ENCODE measurements around the gene TBC1D5. TPM values are rescaled to one million over a fixed set of nuclear protein-coding genes. Genes with fewer than 3 reads are reported as not detected.
"Not testable (repeated sequence)": the region's sequence is repeated elsewhere in the genome, so short reads cannot be mapped to it uniquely, and the experiment has no call there.

TBC1D5 gene
- total RNA-seq, 1 donor from 2014 or later = 52.4 TPM

DNA sequence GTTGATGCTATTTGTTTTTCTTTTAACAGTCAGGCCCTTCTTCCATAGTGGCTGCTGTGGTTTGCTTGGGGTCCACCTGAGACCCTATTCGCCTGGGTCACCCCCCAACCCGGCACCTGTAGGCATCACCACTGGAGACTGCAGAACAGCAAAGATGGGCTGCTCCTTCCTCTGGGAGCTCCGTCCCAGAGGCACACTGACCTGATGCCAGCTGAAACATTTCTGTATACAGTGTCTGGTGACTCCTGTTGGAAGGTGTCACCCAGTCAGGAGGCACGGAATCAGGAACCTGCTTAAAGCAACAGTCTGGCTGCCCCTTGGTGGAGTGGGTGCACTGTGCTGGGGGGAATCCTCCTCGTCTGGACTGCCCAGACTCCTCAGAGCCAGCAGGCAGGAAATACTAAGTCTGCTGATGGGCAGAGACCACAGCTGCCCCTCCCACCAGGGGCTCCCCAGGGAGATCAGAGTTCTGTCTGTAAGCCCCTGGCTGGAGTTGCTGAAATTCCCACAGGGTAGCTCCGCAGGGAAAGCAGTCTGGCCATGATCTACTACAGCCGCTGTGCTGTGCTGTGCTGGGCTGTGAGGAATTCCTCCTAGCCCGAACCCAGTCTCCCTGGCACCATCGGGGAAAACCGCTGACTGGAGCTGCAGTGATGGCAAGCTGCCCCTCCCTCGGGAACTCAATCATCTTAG lies 248.2 kb downstream of the TBC1D5 start:
- DNase-seq (ENCODE audit: extremely low read depth, low read depth, low spot score) = no peak

DNA sequence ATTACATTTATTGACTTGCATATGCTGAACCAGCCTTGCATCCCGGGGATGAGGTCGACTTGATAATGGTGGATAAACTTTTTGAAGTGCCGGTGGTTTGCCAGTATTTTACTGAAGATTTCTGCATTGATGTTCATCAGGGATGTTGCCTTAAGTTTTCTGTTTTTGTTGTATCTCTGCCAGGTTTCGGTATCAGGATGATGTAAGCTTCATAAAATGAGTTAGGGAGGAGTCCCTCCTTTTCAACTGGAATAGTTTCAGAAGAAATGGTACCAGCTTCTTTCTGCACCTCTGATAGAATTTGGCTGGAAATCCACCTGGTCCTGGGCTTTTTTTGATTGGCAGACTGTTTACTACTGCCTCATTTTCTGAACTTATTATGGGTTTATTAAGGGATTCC lies 250.8 kb downstream of the TBC1D5 start:
- no peak for DNase-seq (ENCODE audit: extremely low read depth, low read depth, low spot score)

DNA sequence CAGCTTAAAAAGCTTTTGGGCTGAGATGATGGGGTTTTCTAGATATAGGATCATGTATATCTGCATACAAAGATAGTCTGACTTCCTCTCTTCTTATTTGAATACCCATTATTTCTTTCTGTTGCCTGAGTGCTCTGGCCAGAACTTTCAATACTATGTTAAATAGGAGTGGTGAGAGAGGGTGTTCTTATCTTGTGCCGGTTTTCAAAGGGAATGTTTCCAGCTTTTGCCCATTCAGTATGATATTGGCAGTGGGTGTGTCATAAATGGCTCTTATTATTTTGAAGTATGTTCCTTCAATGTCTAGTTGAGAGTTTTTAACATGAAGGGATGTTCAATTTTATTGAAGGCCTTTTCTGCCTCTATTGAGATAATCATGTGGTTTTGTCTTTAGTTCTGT lies 251.2 kb downstream of the TBC1D5 start:
- not testable (repeated sequence) for DNase-seq (ENCODE audit: extremely low read depth, low read depth, low spot score)

GRCh38 chr3:17489139-17489538 lies 253.3 kb downstream of the TBC1D5 start:
- no peak for DNase-seq (ENCODE audit: extremely low read depth, low read depth, low spot score)

GRCh38 chr3:17481116-17481515 lies 261.3 kb downstream of the TBC1D5 start:
- DNase-seq (ENCODE audit: extremely low read depth, low read depth, low spot score) = no peak

DNA sequence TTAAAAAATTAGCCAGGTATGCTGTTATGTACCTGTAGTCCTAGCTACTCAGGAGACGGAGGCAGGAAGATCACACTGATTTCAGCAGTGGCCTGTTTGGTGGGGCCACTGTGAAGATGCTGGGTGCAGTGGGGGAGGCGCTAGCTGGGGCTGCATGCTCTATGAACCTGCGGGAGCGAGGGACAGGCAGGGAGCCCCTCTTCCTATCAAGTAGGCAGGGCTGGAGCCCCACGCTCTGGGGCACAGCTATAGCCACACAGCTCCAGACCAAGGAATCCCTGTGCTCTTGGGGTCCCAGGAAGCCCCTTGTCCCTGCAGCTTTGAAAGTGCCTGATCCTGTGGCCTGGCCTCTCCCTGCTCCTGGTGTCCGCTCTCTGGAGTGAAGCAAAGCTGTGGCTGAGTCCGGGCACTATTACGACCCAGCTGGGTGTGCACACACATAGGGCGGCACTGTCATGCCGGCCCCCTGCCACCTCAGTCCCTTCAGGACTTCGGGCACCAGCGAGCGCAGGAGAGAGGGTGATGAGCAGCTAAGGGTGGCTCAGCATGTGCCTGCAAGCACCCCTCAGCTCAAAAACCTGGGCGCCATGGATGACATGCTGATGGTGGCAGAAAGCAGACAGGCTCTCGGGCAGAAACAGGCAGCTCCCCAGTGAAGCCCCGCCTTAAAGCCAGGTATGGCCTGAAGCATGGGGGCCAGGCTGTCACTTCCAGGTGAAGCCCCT lies 262.6 kb downstream of the TBC1D5 start:
- DNase-seq (ENCODE audit: extremely low read depth, low read depth, low spot score) = no peak

GRCh38 chr3:17478673-17479072 lies 263.8 kb downstream of the TBC1D5 start:
- DNase-seq (ENCODE audit: extremely low read depth, low read depth, low spot score) = no peak

DNA sequence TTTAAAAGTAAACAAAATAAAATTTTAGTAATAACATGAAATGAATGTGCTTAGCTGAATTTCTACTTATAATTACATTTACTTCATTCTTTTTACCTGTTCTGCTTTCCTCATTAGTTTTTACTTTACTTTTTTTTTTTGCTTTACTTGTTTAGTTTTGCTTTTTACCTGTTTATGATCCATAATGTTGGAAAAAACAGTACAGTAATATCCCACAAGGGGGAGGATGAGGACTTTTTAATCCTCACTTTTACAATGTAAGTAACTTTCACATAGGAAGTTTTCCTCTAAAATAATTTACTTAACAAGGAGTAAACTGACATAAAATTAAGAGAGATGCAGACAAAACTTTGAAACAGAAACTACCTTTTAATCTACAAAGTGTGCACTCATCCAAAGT lies 268.7 kb downstream of the TBC1D5 start:
- no peak for DNase-seq (ENCODE audit: extremely low read depth, low read depth, low spot score)

DNA sequence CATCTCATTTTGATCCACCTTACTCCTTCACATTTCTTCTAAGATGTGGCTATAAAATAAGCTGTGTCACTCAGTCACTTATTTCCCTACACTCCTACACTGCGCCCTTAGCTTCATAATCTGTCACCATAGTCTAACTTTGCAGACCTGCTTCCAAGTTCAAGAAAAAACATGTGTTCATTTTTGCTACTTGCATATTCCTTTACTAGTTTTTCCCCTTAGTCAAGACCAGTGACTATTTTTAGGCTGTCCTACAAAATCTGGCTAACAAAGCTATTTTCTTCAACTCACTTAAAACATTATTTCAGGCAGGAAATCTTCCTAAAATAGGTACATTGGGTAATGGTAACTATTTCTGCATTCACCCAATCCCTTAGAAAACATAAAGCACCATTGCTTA lies 272.5 kb downstream of the TBC1D5 start:
- no peak for DNase-seq (ENCODE audit: extremely low read depth, low read depth, low spot score)

- no peak for DNase-seq (ENCODE audit: extremely low read depth, low read depth, low spot score)
Observed at GRCh38 chr3:17469520-17469919, 272.9 kb downstream of the TBC1D5 start.

GRCh38 chr3:17466028-17466427 lies 276.4 kb downstream of the TBC1D5 start:
- DNase-seq (ENCODE audit: extremely low read depth, low read depth, low spot score) = no peak

- DNase-seq (ENCODE audit: extremely low read depth, low read depth, low spot score) = no peak
Observed at GRCh38 chr3:17459470-17459993, 282.9 kb downstream of the TBC1D5 start.

- DNase-seq (ENCODE audit: extremely low read depth, low read depth, low spot score) = no peak
Observed at GRCh38 chr3:17456650-17457049, 285.8 kb downstream of the TBC1D5 start.

GRCh38 chr3:17456046-17456445 lies 286.4 kb downstream of the TBC1D5 start:
- DNase-seq (ENCODE audit: extremely low read depth, low read depth, low spot score) = no peak

DNA sequence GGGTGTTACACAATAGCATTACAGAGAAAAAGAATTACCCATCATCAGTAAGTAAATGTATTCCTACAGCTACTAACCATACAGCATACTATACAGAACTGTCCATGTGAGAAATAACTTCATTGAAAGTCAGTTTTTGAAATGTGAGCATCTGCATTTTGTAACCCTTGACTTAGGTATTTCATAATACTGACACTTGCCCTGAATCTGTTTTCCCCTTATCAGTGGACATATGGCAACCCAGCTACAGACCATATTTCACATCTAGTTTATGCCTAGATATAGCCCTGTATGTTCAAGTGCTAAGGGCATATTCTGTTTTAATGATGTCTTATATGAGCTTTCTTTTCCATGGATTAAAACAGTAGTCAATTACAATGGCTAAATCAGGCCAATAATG lies 297.6 kb downstream of the TBC1D5 start:
- no peak for DNase-seq (ENCODE audit: extremely low read depth, low read depth, low spot score)

DNA sequence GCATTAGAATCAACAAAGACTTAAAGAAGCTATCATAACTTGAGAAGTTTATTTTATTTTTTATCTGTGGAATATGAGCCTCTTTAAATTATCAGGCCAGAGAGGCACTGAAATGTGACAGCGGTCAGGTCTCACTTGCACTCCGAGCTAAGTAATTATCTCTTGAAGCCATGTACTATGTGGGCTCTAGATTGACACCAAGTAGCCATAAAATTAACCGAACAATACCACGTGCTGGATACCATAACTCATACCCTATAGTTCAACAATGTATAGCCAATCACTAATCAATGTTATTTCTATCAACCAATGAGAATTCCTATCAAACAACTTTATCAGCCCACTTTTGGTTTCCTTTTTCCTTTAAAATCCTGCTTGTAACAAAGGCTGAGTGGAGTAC lies 299.3 kb downstream of the TBC1D5 start:
- no peak for DNase-seq (ENCODE audit: extremely low read depth, low read depth, low spot score)

DNA sequence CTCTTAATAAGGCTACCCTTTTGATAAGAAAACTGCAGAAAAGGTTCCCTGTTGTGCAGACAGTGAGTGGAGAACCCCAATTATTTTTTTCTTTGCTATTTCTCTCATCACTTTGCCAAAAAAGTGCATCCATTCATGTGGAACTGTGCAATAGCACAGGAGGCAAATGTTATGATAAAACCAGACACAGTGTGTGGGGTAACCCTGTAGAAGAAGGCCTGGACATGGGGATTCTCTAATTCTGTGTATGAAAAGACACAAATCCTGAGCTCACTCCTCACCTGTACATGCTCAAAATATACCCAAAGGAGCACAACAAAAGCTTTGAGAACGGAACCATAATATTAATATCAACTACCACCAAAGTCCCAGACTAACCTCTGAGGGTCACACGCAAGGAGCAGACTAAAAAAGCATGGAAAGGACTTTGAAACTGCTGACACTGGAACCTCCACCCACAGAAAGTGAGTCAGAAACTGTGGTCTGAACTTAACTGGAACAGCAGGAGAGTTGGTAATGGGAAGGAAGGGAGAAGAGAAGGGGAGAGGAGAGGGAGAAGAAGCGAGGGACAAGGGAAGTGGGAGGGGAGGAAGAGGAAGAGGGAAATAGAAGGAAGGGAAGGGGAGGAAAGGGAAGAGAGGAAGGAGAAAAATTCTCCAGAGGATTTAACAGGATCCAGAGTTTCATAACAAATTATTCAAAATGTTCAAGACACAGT lies 299.9 kb downstream of the TBC1D5 start:
- no peak for DNase-seq (ENCODE audit: extremely low read depth, low read depth, low spot score)

DNA sequence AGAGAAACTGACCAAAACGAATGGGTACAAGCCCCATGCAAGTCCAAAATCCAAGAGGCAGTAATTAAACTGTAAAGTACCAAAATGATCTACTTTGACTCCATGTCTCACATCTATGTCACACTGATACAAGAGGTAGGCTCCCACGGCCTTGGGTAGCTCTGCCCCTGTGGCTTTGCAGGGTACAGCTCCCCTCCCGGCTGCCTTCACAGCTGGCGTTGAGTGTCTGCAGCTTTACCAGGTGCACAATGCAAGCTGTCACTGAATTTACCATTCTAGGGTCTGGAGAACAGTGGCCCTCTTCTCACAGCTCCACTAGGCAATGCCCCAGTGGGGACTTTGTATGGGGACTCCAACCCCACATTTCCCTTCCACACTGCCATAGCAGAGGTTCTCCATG lies 308.6 kb downstream of the TBC1D5 start:
- no peak for DNase-seq (ENCODE audit: extremely low read depth, low read depth, low spot score)

- DNase-seq (ENCODE audit: extremely low read depth, low read depth, low spot score) = no peak
Observed at GRCh38 chr3:17432236-17432635, 310.2 kb downstream of the TBC1D5 start.

GRCh38 chr3:17431484-17432045 lies 310.9 kb downstream of the TBC1D5 start:
- no peak for DNase-seq (ENCODE audit: extremely low read depth, low read depth, low spot score)

GRCh38 chr3:17431004-17431403 lies 311.4 kb downstream of the TBC1D5 start:
- DNase-seq (ENCODE audit: extremely low read depth, low read depth, low spot score) = no peak

Data from glomerular endothelial cell (primary cell).